Omental fat pad (tissue), 4 donors: ENCODE results near the gene UBE4B. TPM values are rescaled to one million over a fixed set of nuclear protein-coding genes. Genes with fewer than 3 reads are reported as not detected.
"Not testable (repeated sequence)": the region's sequence is repeated elsewhere in the genome, so short reads cannot be mapped to it uniquely, and the experiment has no call there.

Experiments
- ATAC-seq: fragments of 150-250 bp; one replicate; pipeline ENCODE4 v1.9.1; 2016; ENCODE audit warnings: mild to moderate bottlenecking, moderate library complexity; ENCODE audit not compliant: low FRiP score
- DNase-seq: peaks from one replicate; pipeline ENCODE4 v3.0.0-alpha.2; 2019; ENCODE audit warnings: low spot score
- total RNA-seq, 4 donors: library from RNA; depleted of rRNA; stranded (reverse); fragments of >200 nt; gene quantifications; one replicate each; pipeline ENCODE4 v1.1.0, GENCODE V29; 2016
- TF ChIP-seq, protein P1 (sequence below), 3 donors: fragments of 450-650 bp; IDR thresholded peaks; one replicate each; pipeline ENCODE4 v1.5.1; 2016 to 2017; ENCODE audit warnings: antibody characterized with exemption in 3 of 3, mild to moderate bottlenecking in 3 of 3, moderate library complexity in 2 of 3

Gene UBE4B
- total RNA-seq, 4 donors from 2014 or later: 33.3 to 58.4 (median 46.1) TPM

- TF ChIP-seq, protein P1, sequence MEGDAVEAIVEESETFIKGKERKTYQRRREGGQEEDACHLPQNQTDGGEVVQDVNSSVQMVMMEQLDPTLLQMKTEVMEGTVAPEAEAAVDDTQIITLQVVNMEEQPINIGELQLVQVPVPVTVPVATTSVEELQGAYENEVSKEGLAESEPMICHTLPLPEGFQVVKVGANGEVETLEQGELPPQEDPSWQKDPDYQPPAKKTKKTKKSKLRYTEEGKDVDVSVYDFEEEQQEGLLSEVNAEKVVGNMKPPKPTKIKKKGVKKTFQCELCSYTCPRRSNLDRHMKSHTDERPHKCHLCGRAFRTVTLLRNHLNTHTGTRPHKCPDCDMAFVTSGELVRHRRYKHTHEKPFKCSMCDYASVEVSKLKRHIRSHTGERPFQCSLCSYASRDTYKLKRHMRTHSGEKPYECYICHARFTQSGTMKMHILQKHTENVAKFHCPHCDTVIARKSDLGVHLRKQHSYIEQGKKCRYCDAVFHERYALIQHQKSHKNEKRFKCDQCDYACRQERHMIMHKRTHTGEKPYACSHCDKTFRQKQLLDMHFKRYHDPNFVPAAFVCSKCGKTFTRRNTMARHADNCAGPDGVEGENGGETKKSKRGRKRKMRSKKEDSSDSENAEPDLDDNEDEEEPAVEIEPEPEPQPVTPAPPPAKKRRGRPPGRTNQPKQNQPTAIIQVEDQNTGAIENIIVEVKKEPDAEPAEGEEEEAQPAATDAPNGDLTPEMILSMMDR (IDR thresholded peaks at IDR 0.05): no peak
- no peak for ATAC-seq
These were observed 38.9 kb downstream of the UBE4B start for GRCh38 chr1:10071640-10072039.

DNA sequence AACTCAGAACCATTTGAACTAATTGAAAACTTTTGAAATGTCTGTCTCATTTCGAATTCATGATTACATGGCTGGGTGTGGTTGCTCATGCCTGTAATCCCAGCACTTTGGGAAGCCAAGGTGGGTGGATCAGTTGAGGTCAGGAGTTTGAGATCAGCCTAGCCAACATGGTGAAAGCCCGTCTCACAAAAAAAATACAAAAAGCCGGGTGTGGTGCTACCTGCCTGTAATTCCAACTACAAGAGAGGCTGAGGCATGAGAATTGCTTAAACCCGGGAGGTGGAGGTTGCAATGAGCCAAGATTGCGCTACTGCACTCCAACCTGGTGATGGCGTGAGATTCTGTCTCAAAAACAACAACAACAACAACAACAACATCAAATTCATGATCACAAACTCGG, 40.6 kb downstream of the UBE4B start:
- not testable (repeated sequence) for DNase-seq, ATAC-seq

More at GRCh38 chr1:10071640-10072039, 38.9 kb downstream of the UBE4B start:
- DNase-seq: no peak

DNA sequence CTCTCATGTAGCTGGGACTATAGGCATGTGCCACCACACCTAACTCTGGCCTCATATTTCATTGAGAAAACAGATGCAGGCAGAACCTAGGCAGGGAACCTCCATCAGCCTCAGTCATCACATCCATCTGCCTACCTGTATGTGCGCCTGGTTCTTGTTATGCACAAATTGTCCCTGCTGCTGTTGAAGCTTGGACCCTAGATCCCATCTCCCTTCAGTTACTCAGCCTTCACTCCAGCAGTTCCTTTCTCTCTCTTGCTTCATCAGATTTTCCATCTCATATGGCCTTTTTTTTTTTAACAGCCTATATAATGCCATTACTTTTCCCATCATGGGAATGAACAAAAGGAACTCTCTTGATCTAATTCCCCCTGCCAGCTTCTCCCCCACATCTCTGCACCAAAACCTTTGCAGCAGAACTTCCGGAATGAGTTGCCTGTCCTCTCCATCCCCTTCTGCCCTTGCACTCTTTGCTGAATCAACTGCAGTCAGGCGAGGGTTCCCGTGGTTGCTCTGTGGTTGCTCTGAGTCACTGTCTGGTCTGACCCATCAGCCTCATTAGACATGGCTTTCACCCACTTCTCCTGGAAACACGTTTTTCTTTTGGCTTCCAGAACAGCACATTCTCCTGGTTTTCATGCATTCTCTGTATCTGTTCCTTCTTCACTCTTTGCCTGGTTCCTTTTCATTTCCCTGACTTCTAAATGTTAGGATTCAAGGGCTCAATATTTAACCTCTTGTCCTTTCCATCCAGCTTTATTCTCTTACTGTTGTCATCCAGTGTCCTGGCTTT, 41.5 kb downstream of the UBE4B start:
- ATAC-seq (peak; percentile 77), DNase-seq (no peak)

GRCh38 chr1:10074852-10075730, 42.3 kb downstream of the UBE4B start:
- ATAC-seq: no peak
- TF ChIP-seq, protein P1 (IDR thresholded peaks at IDR 0.05): no peak

More for the DNA sequence above, 41.5 kb downstream of the UBE4B start:
- TF ChIP-seq, protein P1 (IDR thresholded peaks at IDR 0.05): no peak

GRCh38 chr1:10075732-10076131, 43.0 kb downstream of the UBE4B start:
- no peak for DNase-seq
- ATAC-seq: no peak

More at GRCh38 chr1:10074852-10075730, 42.3 kb downstream of the UBE4B start:
- DNase-seq: no peak

DNA sequence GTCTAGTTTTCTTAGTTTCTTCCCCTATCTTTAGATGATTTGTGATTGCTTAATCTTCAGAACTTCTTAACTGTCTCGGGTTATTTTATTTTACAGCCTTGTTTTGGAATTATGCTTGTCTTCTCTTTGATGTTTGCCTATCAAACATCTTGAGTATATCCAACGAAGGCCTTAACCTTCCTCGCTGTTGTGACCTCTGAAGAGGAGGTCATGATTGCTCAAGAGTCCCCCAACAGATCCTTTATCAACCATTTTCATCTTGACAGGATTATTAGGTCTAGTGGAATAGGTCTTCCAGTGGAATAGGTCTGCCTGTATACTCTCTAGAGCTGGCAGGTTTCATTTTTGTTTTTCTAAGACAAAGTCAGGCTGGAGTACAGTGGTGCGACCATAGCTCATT, 45.7 kb downstream of the UBE4B start:
- DNase-seq (no peak), ATAC-seq (no peak)

More at GRCh38 chr1:10075732-10076131, 43.0 kb downstream of the UBE4B start:
- TF ChIP-seq, protein P1 (IDR thresholded peaks at IDR 0.05): no peak

DNA sequence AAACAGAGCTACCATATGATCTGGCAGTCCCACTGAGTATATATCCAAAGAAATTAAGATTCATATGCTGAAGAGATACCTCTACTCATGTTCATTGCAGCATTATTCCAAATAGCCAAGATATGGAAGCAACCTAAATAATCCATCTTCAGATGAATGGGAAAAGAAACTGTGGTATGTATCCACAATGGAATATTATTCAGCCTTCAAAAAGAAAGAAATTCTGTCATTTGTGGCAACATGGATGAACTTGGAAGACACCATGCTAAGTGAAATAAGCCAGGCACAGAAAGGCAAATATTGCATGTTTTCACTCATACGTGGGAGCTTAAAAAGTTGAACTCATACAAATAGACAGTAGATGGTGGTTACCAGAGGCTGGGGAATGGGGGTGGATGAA, 47.8 kb downstream of the UBE4B start:
- TF ChIP-seq, protein P1 (IDR thresholded peaks at IDR 0.05): no peak
- DNase-seq (no peak), ATAC-seq (no peak)

More for the DNA sequence above, 45.7 kb downstream of the UBE4B start:
- TF ChIP-seq, protein P1 (IDR thresholded peaks at IDR 0.05): no peak
